Measurements from ENCODE around the gene CSMD2. TPM values are rescaled to one million over a fixed set of nuclear protein-coding genes. Genes with fewer than 3 reads are reported as not detected.

The CSMD2 gene
- total and polyA plus RNA-seq, 2 of the 8 experiments (the other 6 are each of a cell fraction or from before 2014, with no cell fraction given) = 7.0 to 14.7 TPM

GRCh38 chr1:33902486-33903209 lies 262.4 kb downstream of the CSMD2 start:
- POLR2A ChIA-PET (ENCODE audit: partially characterized antibody) = no interaction called here
- TF ChIP-seq KDM1A (IDR thresholded peaks at IDR 0.05; ENCODE audit: borderline replicate concordance, low read length) (no peak), RBBP5 (IDR thresholded peaks at IDR 0.05; ENCODE audit: borderline replicate concordance, low read depth, low read length) (no peak), EP300 (IDR thresholded peaks at IDR 0.05; ENCODE audit: borderline replicate concordance in 1 of 2, low read depth in 2 of 2, low read length in 2 of 2) (no peak), ASH2L (IDR thresholded peaks at IDR 0.05; ENCODE audit: low read length) (no peak), ATF2 (IDR thresholded peaks at IDR 0.05; ENCODE audit: low read length) (no peak), ZNF274 (IDR thresholded peaks at IDR 0.05; ENCODE audit: borderline replicate concordance, extremely low read depth, low read length) (no peak), CTCF (IDR thresholded peaks at IDR 0.05; ENCODE audit: control extremely low read depth in 1 of 3, insufficient read depth in 1 of 3, low read depth in 1 of 3, low read length in 3 of 3) (no peak), POLR2A (IDR thresholded peaks at IDR 0.05; ENCODE audit: control extremely low read depth in 1 of 2, low read depth in 2 of 2, low read length in 2 of 2) (no peak)

More at GRCh38 chr1:33902486-33903209, 262.4 kb downstream of the CSMD2 start:
- DNase-seq (ENCODE audit: low read depth in 1 of 2, low spot score in 2 of 2) = no peak
- no peak for FAIRE-seq
- no peak overlapping the region for H3K4ac ChIP-seq (replicated peaks; ENCODE audit: insufficient read length, low read depth, low read length)
- no peak overlapping the region for H3K14ac ChIP-seq (ENCODE audit: insufficient read length)
- H3K23me2 ChIP-seq (ENCODE audit: low read depth, low read length) = no peaks in the 10 kb centered on the region
- H2BK120ac ChIP-seq (replicated peaks; ENCODE audit: low read depth, low read length) = no peak overlapping the region
- no peak overlapping the region for H2AFZ ChIP-seq (ENCODE audit: low read length)
- H2BK15ac ChIP-seq (ENCODE audit: low read length) = no peak overlapping the region
- H2BK12ac ChIP-seq (ENCODE audit: low read depth, low read length) = no peak overlapping the region
- H2BK20ac ChIP-seq (ENCODE audit: low read length) = no peak overlapping the region
- H4K8ac ChIP-seq (ENCODE audit: extremely low read depth, insufficient read depth, low read length) = no peak overlapping the region
- 89% methylated on average over 6 of the region's 6 CpGs; no CpG with 5 or more reads in 1 of the 2 experiments for WGBS, 2 experiments (ENCODE audit: extremely low coverage in 1 of 2, insufficient coverage in 1 of 2, insufficient read length in 1 of 2, insufficient replicate concordance in 2 of 2, low coverage in 1 of 2, low lambda C conversion rate in 2 of 2, missing lambda C conversion rate in 1 of 2)
- H3K79me1 ChIP-seq (ENCODE audit: low read depth, low read length) = no peaks in the 10 kb centered on the region; the same call in 1 of the 2 replicates
- H3K4me2 ChIP-seq (ENCODE audit: insufficient read depth in 1 of 2, low read depth in 2 of 2, low read length in 2 of 2) = no peak overlapping the region
- CTCF ChIA-PET (ENCODE audit: partially characterized antibody) = interaction anchor here (1.1 to 1.2 kb wide), 2 partner anchors 111 to 269 kb away, joined by 3 read pairs; no protein-coding TSS in a partner anchor
- H3K36me3 ChIP-seq (ENCODE audit: control insufficient read depth in 2 of 4, insufficient read depth in 4 of 4, low read length in 3 of 4) = no peaks in the 10 kb centered on the region
- no peak overlapping the region for H3K18ac ChIP-seq (ENCODE audit: extremely low read depth, low read length)
- no peaks in the 10 kb centered on the region for H3K27me3 ChIP-seq (replicated peaks in 1 of 4; ENCODE audit: control insufficient read depth in 3 of 4, extremely low read depth in 1 of 4, insufficient read depth in 3 of 4, low read length in 3 of 4)
- H3K4me1 ChIP-seq (replicated peaks in 1 of 4; ENCODE audit: control insufficient read depth in 3 of 4, insufficient read depth in 4 of 4, low read length in 3 of 4) = no peaks in the 10 kb centered on the region
- H4K20me1 ChIP-seq (replicated peaks in 1 of 2; ENCODE audit: control insufficient read depth in 1 of 2, insufficient read depth in 2 of 2, low read length in 2 of 2) = peaks cover 0 to under 1% of the 10 kb centered on the region in 2 experiments
- no peak overlapping the region for H3K9ac ChIP-seq (replicated peaks in 1 of 4; ENCODE audit: extremely low read depth in 1 of 4, low read depth in 3 of 4, low read length in 3 of 4)
- no peaks in the 10 kb centered on the region for H3K9me3 ChIP-seq (ENCODE audit: insufficient read depth in 2 of 2, low read depth in 1 of 2, low read length in 1 of 2)
- no peak overlapping the region for H2AK5ac ChIP-seq (ENCODE audit: low read depth, low read length)
- no peak overlapping the region for H4K5ac ChIP-seq (ENCODE audit: insufficient read length, low read depth, low read length)
- H3K4me3 ChIP-seq (ENCODE audit: extremely low read depth in 1 of 4, insufficient read depth in 2 of 4, low read depth in 3 of 4, low read length in 4 of 4) = no peak overlapping the region
- no peaks in the 10 kb centered on the region for H3K79me2 ChIP-seq (ENCODE audit: control insufficient read depth in 1 of 2, insufficient read depth in 2 of 2, low read length in 2 of 2)
- no peak overlapping the region for H3K23ac ChIP-seq (ENCODE audit: insufficient read length)
- H3K27ac ChIP-seq (ENCODE audit: low read depth, low read length) = no peak overlapping the region
- H3K56ac ChIP-seq (replicated peaks; ENCODE audit: insufficient read length, low read depth, low read length) = no peak overlapping the region
- no peak overlapping the region for H4K91ac ChIP-seq (replicated peaks; ENCODE audit: insufficient read length, low read length)
- no peak overlapping the region for H2BK5ac ChIP-seq (ENCODE audit: low read depth, low read length)
